PFSK-1 (cell line): ENCODE measurements around the gene RABL3.

Source experiments
- FOXP2 ChIP-seq: optimal IDR thresholded peaks from 2 replicates; pipeline ENCODE3; 2011; ENCODE audit warnings: borderline replicate concordance, control low read depth, inconsistent platforms; ENCODE audit not compliant: insufficient read depth; ENCODE audit errors: extremely low read length, extremely low read depth
- POLR2AphosphoS5 ChIP-seq: IDR thresholded peaks from 2 replicates; pipeline ENCODE4 v1.6.1; 2012; ENCODE audit warnings: low read depth, mild to moderate bottlenecking, control low read depth, low read length, moderate library complexity
- REST ChIP-seq, 2 experiments: IDR thresholded peaks; 2 replicates each; pipeline versions ENCODE4 v1.6.1 to v1.8.0; 2011 to 2012; ENCODE audit warnings: low read depth in 2 of 2, low read length in 2 of 2, control low read depth in 1 of 2, inconsistent platforms in 1 of 2, mild to moderate bottlenecking in 1 of 2, moderate library complexity in 1 of 2; ENCODE audit not compliant: insufficient read depth in 1 of 2
- SIN3A ChIP-seq: IDR thresholded peaks from 2 replicates; pipeline ENCODE4 v1.6.1; 2012; ENCODE audit warnings: mild to moderate bottlenecking, low read length, moderate library complexity, borderline replicate concordance; ENCODE audit not compliant: insufficient read depth
- TAF1 ChIP-seq: IDR thresholded peaks from 2 replicates; pipeline ENCODE4 v1.6.1; 2012; ENCODE audit warnings: low read length, control low read depth, borderline replicate concordance; ENCODE audit not compliant: insufficient read depth

Gene RABL3

GRCh38 chr3:120683213-120683612 lies 59.1 kb downstream of the RABL3 start:
- TF ChIP-seq SIN3A (no peak), REST (IDR thresholded peaks at IDR 0.05; ENCODE audit: insufficient read depth in 1 of 2, low read depth in 2 of 2, low read length in 2 of 2) (no peak), TAF1 (no peak), POLR2AphosphoS5 (no peak), FOXP2 (no peak)

GRCh38 chr3:120682095-120682681 lies 60.1 kb downstream of the RABL3 start, which contains the start of gene HGD:
Gene HGD (minus strand): TSS chr3:120682239. CDS start chr3:120682111, 128 bp downstream.
- TF ChIP-seq TAF1: no peak
- no peak for TF ChIP-seq POLR2AphosphoS5
- TF ChIP-seq REST (IDR thresholded peaks at IDR 0.05; ENCODE audit: insufficient read depth in 1 of 2, low read depth in 2 of 2, low read length in 2 of 2): no peak
- TF ChIP-seq SIN3A: no peak

GRCh38 chr3:120681506-120682038 lies 60.7 kb downstream of the RABL3 start:
- TF ChIP-seq POLR2AphosphoS5 (no peak), SIN3A (no peak), TAF1 (no peak), FOXP2 (no peak), REST (IDR thresholded peaks at IDR 0.05; ENCODE audit: insufficient read depth in 1 of 2, low read depth in 2 of 2, low read length in 2 of 2) (no peak)

GRCh38 chr3:120681018-120681417 lies 61.3 kb downstream of the RABL3 start:
- TF ChIP-seq REST (IDR thresholded peaks at IDR 0.05; ENCODE audit: insufficient read depth in 1 of 2, low read depth in 2 of 2, low read length in 2 of 2): no peak
- no peak for TF ChIP-seq FOXP2
- no peak for TF ChIP-seq SIN3A
- no peak for TF ChIP-seq POLR2AphosphoS5
- no peak for TF ChIP-seq TAF1
